ENCODE results near the gene PFN3. TPM values are rescaled to one million over a fixed set of nuclear protein-coding genes. Genes with fewer than 3 reads are reported as not detected.

Gene PFN3
- total RNA-seq, 1 donor from 2014 or later, result not detected

- DNase-seq (no peak), ATAC-seq (ENCODE audit: low read depth) (no peak)
- TF ChIP-seq CTCF (IDR thresholded peaks at IDR 0.05), result no peak
- Mint-ChIP-seq H3K36me3 (ENCODE audit: low read depth) (peaks cover 4% of the 10 kb centered on the region), H3K4me3 (peak overlapping the region; percentile 65), H3K27me3 (no peaks in the 10 kb centered on the region), H3K9me3 (no peaks in the 10 kb centered on the region), H3K27ac (peak overlapping the region; percentile 18), H3K4me1 (peaks cover 45% of the 10 kb centered on the region)
- intact Hi-C loops (cut with micrococcal nuclease), result loop anchor here (2.0 kb wide), 1 partner anchor 43 kb away; no protein-coding TSS in a partner anchor
- ChIA-PET POLR2A (interaction anchor here (0.6 to 11.5 kb wide), 9 partner anchors 7 to 75 kb away, joined by 3 to 296 read pairs (median 5); partner anchors contain the start of gene GRK6), CTCF (interaction anchor here (1.6 to 13.5 kb wide), 2 partner anchors 16 to 44 kb away, joined by 4 to 293 read pairs; partner anchors contain the start of gene PFN3)
Measured at GRCh38 chr5:177447611-177448243, 47.3 kb upstream of the PFN3 start.

- Mint-ChIP-seq H3K36me3 (ENCODE audit: low read depth) (peaks cover 10% of the 10 kb centered on the region), H3K27ac (no peak overlapping the region), H3K4me1 (peaks cover 44% of the 10 kb centered on the region), H3K4me3 (peak overlapping the region; percentile 65), H3K9me3 (no peaks in the 10 kb centered on the region), H3K27me3 (no peaks in the 10 kb centered on the region)
- intact Hi-C loops (cut with micrococcal nuclease), result loop anchor here (2.0 kb wide), 1 partner anchor 42 kb away; no protein-coding TSS in a partner anchor
- CTCF ChIA-PET, result interaction anchor here (1.6 to 13.5 kb wide), 3 partner anchors 16 to 44 kb away, joined by 4 to 293 read pairs (median 29); partner anchors contain the start of gene PFN3
- POLR2A ChIA-PET, result interaction anchor here (0.5 to 11.5 kb wide), 7 partner anchors 8 to 60 kb away, joined by 3 to 296 read pairs (median 6); partner anchors contain the start of gene GRK6
- ATAC-seq (ENCODE audit: low read depth) (peak; percentile 9), DNase-seq (no peak)
- no peak for TF ChIP-seq CTCF (IDR thresholded peaks at IDR 0.05)
Measured at GRCh38 chr5:177447066-177447610, 46.7 kb upstream of the PFN3 start.

- ATAC-seq (ENCODE audit: low read depth), result peak; percentile 64
- intact Hi-C loops (cut with micrococcal nuclease), result loop anchor here (1.0 to 2.0 kb wide), 3 partner anchors 15 to 42 kb away; partner anchors contain the start of gene GRK6
- no peaks in the 10 kb centered on the region for H3K27me3 Mint-ChIP-seq
- H3K4me1 Mint-ChIP-seq, result peaks cover 41% of the 10 kb centered on the region
- H3K36me3 Mint-ChIP-seq (ENCODE audit: low read depth), result peaks cover 16% of the 10 kb centered on the region
- CTCF ChIA-PET, result interaction anchor here (1.0 to 13.5 kb wide), 5 partner anchors 16 to 136 kb away, joined by 3 to 293 read pairs (median 7); partner anchors contain the start of gene PFN3
- peak; percentile 77 for DNase-seq
- peak within 1 kb of the TSS; percentile 75 for H3K4me3 Mint-ChIP-seq
- TF ChIP-seq CTCF (IDR thresholded peaks at IDR 0.05), result no peak
- H3K27ac Mint-ChIP-seq, result peak within 1 kb of the TSS; percentile 86
- H3K9me3 Mint-ChIP-seq, result no peaks in the 10 kb centered on the region
- POLR2A ChIA-PET, result interaction anchor here (0.5 to 11.5 kb wide), 7 partner anchors 8 to 60 kb away, joined by 3 to 296 read pairs (median 5); partner anchors contain the start of gene GRK6
Measured at GRCh38 chr5:177446200-177447065, 46.0 kb upstream of the PFN3 start, which contains the start of gene PRR7. TSS of gene PRR7 (plus strand) at chr5:177446814. CDS start at chr5:177455068, 8,254 bp downstream.

- peak overlapping the region; percentile 86 for H3K27ac Mint-ChIP-seq
- DNase-seq (no peak), ATAC-seq (ENCODE audit: low read depth) (no peak)
- no peaks in the 10 kb centered on the region for H3K9me3 Mint-ChIP-seq
- CTCF ChIA-PET, result interaction anchor here (1.0 to 13.5 kb wide), 5 partner anchors 15 to 136 kb away, joined by 3 to 293 read pairs (median 7); partner anchors contain the start of gene PFN3
- H3K36me3 Mint-ChIP-seq (ENCODE audit: low read depth), result peaks cover 20% of the 10 kb centered on the region
- no peaks in the 10 kb centered on the region for H3K27me3 Mint-ChIP-seq
- no peak for TF ChIP-seq CTCF (IDR thresholded peaks at IDR 0.05)
- peaks cover 41% of the 10 kb centered on the region for H3K4me1 Mint-ChIP-seq
- intact Hi-C loops (cut with micrococcal nuclease), result loop anchor here (1.0 to 2.0 kb wide), 3 partner anchors 15 to 41 kb away; partner anchors contain the start of gene GRK6
- POLR2A ChIA-PET, result interaction anchor here (1.5 to 11.5 kb wide), 4 partner anchors 9 to 53 kb away, joined by 5 to 296 read pairs (median 42); partner anchors contain the start of gene GRK6
- peak overlapping the region; percentile 75 for H3K4me3 Mint-ChIP-seq
Measured at GRCh38 chr5:177445917-177446199, 45.4 kb upstream of the PFN3 start.
